GM12892 (cell line): ENCODE results near the gene SLCO1A2.

Source experiments
- DNase-seq: peaks from one replicate; pipeline ENCODE4 v3.0.0; 2011; ENCODE audit not compliant: insufficient read length
- FAIRE-seq: peaks from 2 replicates; lab custom pipeline; 2011; peaks lifted over from hg19 to GRCh38; lab: Jason Lieb, UNC
- POLR2A ChIP-seq: IDR thresholded peaks from 2 replicates; pipeline ENCODE4 v1.6.1; 2011; ENCODE audit warnings: low read depth, low read length, control low read depth
- POLR2AphosphoS5 ChIP-seq: IDR thresholded peaks from 2 replicates; pipeline ENCODE4 v1.6.1; 2011; ENCODE audit warnings: low read depth, low read length, control low read depth
- TAF1 ChIP-seq: IDR thresholded peaks from 2 replicates; pipeline ENCODE4 v1.6.1; 2011; ENCODE audit warnings: low read depth, mild to moderate bottlenecking, control low read depth, low read length, borderline replicate concordance

Gene SLCO1A2

DNA sequence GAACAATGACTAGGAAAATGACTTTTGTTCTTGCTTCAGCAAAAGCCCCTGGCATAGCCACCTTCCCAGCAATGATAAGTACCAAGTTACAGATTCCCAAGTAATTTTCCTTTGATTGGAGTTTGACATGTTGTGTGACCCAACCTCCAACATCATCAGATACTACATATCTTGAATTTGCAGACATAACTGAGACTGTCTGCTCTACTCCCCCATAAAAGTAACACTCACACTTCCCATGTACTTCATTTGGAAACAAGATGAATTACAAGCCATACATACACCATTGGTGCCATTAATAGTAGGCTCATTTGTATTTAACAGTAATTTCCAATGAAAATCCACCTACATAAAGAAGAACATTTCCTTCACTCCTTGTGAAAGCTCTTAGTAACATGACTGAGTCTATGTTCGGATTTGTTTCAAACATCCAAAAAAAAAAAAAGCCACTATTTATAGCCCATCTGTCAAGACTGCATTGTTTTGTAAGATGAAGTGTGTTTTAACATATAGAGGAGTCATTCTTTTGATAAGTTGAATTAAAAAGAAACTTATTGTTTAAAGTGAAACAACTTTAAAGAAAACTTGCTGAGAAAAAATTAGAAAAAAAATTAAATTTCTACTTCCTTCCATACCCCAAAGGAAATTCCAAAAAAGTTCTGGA, 12.0 kb upstream of the SLCO1A2 start:
- DNase-seq (no peak), FAIRE-seq (no peak)
- TF ChIP-seq POLR2A (no peak), TAF1 (no peak), POLR2AphosphoS5 (no peak)

GRCh38 chr12:21343636-21344035, 8.9 kb upstream of the SLCO1A2 start:
- TF ChIP-seq POLR2A: no peak
- no peak for TF ChIP-seq TAF1
- TF ChIP-seq POLR2AphosphoS5: no peak
- DNase-seq: no peak
- no peak for FAIRE-seq

DNA sequence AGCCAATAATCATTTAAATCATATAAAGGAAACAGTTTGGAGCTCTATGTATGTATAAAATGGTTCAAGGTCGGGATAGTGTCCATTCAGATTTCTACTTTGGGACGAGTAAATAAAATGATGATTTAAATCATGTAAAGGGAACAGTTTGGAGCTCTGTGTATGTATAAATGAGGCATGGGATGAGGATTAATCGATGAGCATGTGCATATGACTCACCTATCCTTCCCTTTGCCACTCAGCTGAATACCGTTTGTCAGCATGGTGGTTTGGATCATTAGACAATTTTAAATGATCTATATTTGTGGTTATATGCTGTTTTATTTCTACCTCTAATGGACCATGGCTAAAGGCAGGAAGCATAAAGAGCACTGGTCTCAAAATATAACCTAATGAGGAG, 7.1 kb upstream of the SLCO1A2 start:
- TF ChIP-seq POLR2A (no peak), POLR2AphosphoS5 (no peak), TAF1 (no peak)
- FAIRE-seq (no peak), DNase-seq (no peak)

DNA sequence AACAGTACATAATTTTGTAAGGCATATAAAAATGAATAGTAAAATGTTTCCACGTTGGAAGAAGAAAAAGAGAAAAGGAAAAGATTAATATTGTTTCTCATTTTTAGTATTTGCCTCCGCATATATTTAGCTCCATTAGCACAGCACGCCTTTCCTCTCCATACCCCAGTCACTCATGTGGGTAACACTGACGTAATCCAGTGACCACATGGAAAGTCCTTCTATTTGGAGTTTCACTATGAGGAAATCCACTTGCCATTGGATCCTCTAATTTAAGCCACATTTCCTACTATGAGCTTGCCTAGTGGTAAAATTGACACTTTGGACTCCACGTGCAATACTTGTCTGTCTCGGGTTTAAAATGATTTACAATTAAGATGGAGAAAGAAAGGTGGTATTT, 5.7 kb upstream of the SLCO1A2 start:
- no peak for DNase-seq
- no peak for FAIRE-seq
- no peak for TF ChIP-seq POLR2A
- no peak for TF ChIP-seq POLR2AphosphoS5

DNA sequence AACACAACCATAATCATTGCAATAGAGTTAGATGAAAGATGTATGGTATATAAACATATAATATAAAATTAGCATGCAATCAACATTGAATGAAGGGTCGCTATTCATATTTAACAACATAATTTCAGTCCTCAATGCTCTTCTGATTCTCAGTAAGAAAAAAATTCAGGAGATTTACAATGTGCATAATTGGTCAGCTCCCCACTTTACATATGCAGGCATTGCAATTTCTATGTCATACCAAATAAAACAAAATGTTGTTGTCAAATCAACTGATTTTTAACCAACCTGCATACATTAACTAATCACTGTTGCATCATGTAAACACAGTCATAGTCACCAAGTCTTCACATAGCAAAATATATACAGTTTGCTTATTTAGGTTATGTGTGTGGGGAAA, 5.2 kb upstream of the SLCO1A2 start:
- TF ChIP-seq POLR2A (no peak), POLR2AphosphoS5 (no peak), TAF1 (no peak)
- no peak for FAIRE-seq
- no peak for DNase-seq

DNA sequence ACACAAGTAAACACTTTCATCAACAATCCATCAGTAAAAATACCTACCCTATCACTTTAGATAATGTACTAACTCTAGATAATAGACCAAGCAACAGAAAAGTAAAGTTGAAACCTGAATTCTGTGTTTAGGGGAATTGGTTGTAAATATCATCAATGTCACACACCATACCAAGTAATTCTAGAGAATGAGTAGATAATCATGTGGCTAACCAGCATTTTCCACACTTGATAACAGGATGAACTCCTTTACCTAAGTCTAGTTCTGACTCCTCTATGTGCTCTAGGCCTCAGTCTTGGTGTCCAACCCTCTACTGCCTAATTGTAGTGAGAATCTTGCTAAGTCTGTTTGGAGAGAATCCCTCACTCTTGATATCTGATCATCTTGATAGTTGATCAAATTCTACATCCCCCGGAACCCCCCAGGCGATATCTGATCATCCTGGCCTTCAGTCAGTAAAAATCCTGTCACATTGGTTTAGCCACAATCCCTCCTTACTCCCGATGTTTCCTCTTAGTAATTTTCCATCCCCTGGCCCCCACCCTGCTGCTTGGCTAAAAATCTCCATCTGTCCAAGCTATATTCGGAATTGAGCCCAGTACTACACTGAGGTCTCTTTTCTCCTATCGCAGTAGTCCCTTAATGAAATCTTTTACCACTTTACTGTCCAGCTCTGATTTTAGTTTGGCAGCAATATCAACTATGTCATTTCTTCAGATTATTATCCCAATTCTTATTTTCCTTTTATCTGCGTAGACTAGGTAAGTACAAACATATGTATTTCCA, 3.4 kb upstream of the SLCO1A2 start:
- no peak for TF ChIP-seq POLR2AphosphoS5
- TF ChIP-seq TAF1: no peak
- no peak for TF ChIP-seq POLR2A
- FAIRE-seq (no peak), DNase-seq (no peak)

GRCh38 chr12:21337453-21337852, 2.7 kb upstream of the SLCO1A2 start:
- FAIRE-seq (no peak), DNase-seq (no peak)
- TF ChIP-seq POLR2AphosphoS5: no peak
- TF ChIP-seq POLR2A: no peak
- no peak for TF ChIP-seq TAF1

DNA sequence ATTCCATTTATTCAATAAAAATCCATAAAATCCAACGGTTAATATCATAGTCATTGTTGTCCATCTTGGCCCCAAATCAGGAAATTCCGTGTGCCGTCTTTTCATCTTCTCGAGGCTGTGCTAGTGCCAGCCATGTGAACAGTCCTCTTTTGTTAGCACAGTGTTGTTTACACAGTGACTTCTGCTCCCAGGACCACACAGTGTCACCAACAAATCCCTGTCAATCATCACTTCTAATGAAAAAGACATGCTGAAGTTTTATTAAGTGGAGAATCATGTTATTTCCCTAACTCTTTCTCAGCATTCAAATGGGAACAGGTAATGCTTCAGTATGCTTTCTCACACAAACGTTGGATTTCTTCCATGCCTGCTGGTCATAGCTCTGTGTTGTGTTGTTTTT, 1.9 kb upstream of the SLCO1A2 start:
- DNase-seq (no peak), FAIRE-seq (no peak)

DNA sequence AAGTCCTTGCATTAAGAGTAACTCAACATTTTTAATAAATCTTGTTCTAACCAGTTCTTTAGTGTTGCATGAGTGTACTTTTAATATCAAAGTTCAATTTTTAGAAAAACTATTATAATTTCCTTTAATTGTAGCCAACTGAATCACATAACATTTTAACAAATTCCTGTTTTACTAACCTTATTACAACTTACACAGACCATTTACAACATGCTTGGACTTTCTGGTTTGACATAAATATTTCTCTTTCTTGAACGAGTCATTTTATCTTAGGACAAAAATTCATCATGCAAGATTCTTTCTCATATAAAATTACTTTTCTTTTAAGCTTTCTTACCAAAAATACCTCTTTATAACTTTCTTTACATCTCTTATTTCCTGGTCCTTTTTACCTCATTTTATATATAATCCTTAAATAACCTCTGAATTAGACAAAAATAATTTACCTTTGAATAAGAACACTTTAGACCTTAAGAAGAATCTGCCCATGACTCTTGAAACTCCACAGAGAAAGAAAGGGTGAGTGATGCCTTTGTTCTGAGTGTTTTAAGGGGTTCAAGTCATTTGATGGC, 3.9 kb downstream of the SLCO1A2 start:
- DNase-seq (no peak), FAIRE-seq (no peak)
- TF ChIP-seq POLR2A (no peak), POLR2AphosphoS5 (no peak), TAF1 (no peak)

More for the DNA sequence above, 1.9 kb upstream of the SLCO1A2 start:
- TF ChIP-seq TAF1: no peak
- TF ChIP-seq POLR2A: no peak
- TF ChIP-seq POLR2AphosphoS5: no peak

GRCh38 chr12:21328578-21328977, 6.1 kb downstream of the SLCO1A2 start:
- FAIRE-seq (no peak), DNase-seq (no peak)
- no peak for TF ChIP-seq TAF1
- TF ChIP-seq POLR2AphosphoS5: no peak
- no peak for TF ChIP-seq POLR2A

GRCh38 chr12:21324551-21324950, 10.2 kb downstream of the SLCO1A2 start:
- no peak for DNase-seq
- TF ChIP-seq POLR2AphosphoS5 (no peak), POLR2A (no peak), TAF1 (no peak)
- FAIRE-seq: no peak
